ENCODE results near the gene RHBG. TPM values are rescaled to one million over a fixed set of nuclear protein-coding genes. Genes with fewer than 3 reads are reported as not detected.

RHBG gene
- total RNA-seq, 1 experiment from 2014 or later: 5.7 TPM

- H3K27me3 ChIP-seq (ENCODE audit: insufficient read depth, low read length): no peaks in the 10 kb centered on the region
- H4K20me1 ChIP-seq (ENCODE audit: insufficient read depth): no peaks in the 10 kb centered on the region
- H3K4me1 ChIP-seq (ENCODE audit: control insufficient read depth in 1 of 2, insufficient read depth in 2 of 2, low read length in 2 of 2): peaks cover 13 to 17% of the 10 kb centered on the region in 2 experiments; a peak in 3 of 4 replicates
- no peaks in the 10 kb centered on the region for H3K36me3 ChIP-seq (ENCODE audit: control insufficient read depth in 1 of 2, insufficient read depth in 2 of 2, low read length in 2 of 2)
- no peak for ATAC-seq
- no peak overlapping the region for H3K27ac ChIP-seq (ENCODE audit: low read depth, low read length)
- POLR2A ChIA-PET: interaction anchor here (1.2 to 1.3 kb wide), 2 partner anchors 12 to 87 kb away, joined by 3 to 4 read pairs; no protein-coding TSS in a partner anchor
- H3K4me2 ChIP-seq (ENCODE audit: low read length): no peak overlapping the region
- H3K9ac ChIP-seq (ENCODE audit: low read length): no peak overlapping the region
- H3K79me2 ChIP-seq (ENCODE audit: insufficient read depth, low read length): no peaks in the 10 kb centered on the region
- BruUV-seq (replicated peaks): no TSS peak
- no peak overlapping the region for H2AFZ ChIP-seq (ENCODE audit: low read depth, low read length, poor library complexity, severe bottlenecking)
- CTCF ChIA-PET: interaction anchor here (1.1 to 2.6 kb wide), 4 partner anchors 14 to 145 kb away, joined by 3 to 8 read pairs (median 6); no protein-coding TSS in a partner anchor
- no peaks in the 10 kb centered on the region for H3K9me3 ChIP-seq (ENCODE audit: control insufficient read depth in 1 of 2, insufficient read depth in 1 of 2, low read depth in 1 of 2, low read length in 2 of 2)
- intact Hi-C loops (cut with micrococcal nuclease): no loop called here
- RAD21 ChIA-PET (ENCODE audit: low non-redundant PET in 1 of 2, low total read pairs in 2 of 2, uncharacterized antibody in 2 of 2, unreplicated experiment in 2 of 2): no interaction called here
- no peaks in the 10 kb centered on the region for H3K9me2 ChIP-seq (ENCODE audit: insufficient read depth)
- DNase-seq (ENCODE audit: low read depth, low spot score): no peak
- no peak overlapping the region for H3K4me3 ChIP-seq (replicated peaks in 1 of 2; ENCODE audit: low read depth in 1 of 2, low read length in 2 of 2)
- no peak for TF ChIP-seq YY1 (IDR thresholded peaks at IDR 0.05; ENCODE audit: extremely low read depth, insufficient replicate concordance, low read depth, low read length)
- no peak for TF ChIP-seq JUND (IDR thresholded peaks at IDR 0.05)
- no peak for TF ChIP-seq CBX3 (IDR thresholded peaks at IDR 0.05; ENCODE audit: low read depth)
- TF ChIP-seq SRF (IDR thresholded peaks at IDR 0.05; ENCODE audit: low read depth): no peak
- TF ChIP-seq CTCF (IDR thresholded peaks at IDR 0.05 in 2 of 3, conservative IDR thresholded peaks at IDR 0.05 in 1 of 3; ENCODE audit: borderline replicate concordance in 1 of 3, insufficient read depth in 1 of 3, low read depth in 2 of 3, low read length in 2 of 3): no peak
- no peak for TF ChIP-seq SIN3A (IDR thresholded peaks at IDR 0.05; ENCODE audit: low read depth)
- TF ChIP-seq POLR2AphosphoS5 (IDR thresholded peaks at IDR 0.05; ENCODE audit: low read depth, low read length): no peak
- TF ChIP-seq POLR2A (IDR thresholded peaks at IDR 0.05; ENCODE audit: borderline replicate concordance, extremely low read depth, insufficient read depth, insufficient read length): no peak
- no peak for TF ChIP-seq ZNF274 (IDR thresholded peaks at IDR 0.05; ENCODE audit: low read depth, low read length)
- TF ChIP-seq ZFX (IDR thresholded peaks at IDR 0.05): no peak
- no peak for TF ChIP-seq RAD21 (IDR thresholded peaks at IDR 0.05; ENCODE audit: low read depth)
- TF ChIP-seq CEBPB (IDR thresholded peaks at IDR 0.05; ENCODE audit: low read depth): no peak
- TF ChIP-seq FOSL1 (IDR thresholded peaks at IDR 0.05; ENCODE audit: low read depth): no peak
- no peak for TF ChIP-seq REST (IDR thresholded peaks at IDR 0.05; ENCODE audit: low read depth)
- no peak for TF ChIP-seq ATF3 (IDR thresholded peaks at IDR 0.05)
- no peak for TF ChIP-seq SP1 (IDR thresholded peaks at IDR 0.05; ENCODE audit: low read depth)
- no peak for TF ChIP-seq ZBTB33 (IDR thresholded peaks at IDR 0.05; ENCODE audit: extremely low read depth, insufficient replicate concordance, low read length)
Measured at GRCh38 chr1:156358641-156359040, 10.4 kb upstream of the RHBG start.
